Uterus (tissue), 2 donors: ENCODE measurements around the gene ERMP1.

Source experiments
- CTCF ChIP-seq, 4 experiments: fragments of 200-600 bp in 2 of 4; fragments of 450-650 bp in 2 of 4; sonication (generic) in 2 of 4; IDR thresholded peaks; one replicate each; pipeline ENCODE4 v1.5.1; 2016 to 2019; ENCODE audit warnings: antibody characterized with exemption in 4 of 4, mild to moderate bottlenecking in 2 of 4, moderate library complexity in 1 of 4
- POLR2A ChIP-seq, 2 donors: fragments of 450-650 bp; IDR thresholded peaks; one replicate each; pipeline ENCODE4 v1.6.1; 2016; ENCODE audit warnings: antibody characterized with exemption in 2 of 2, mild to moderate bottlenecking in 1 of 2, moderate library complexity in 1 of 2

- TF ChIP-seq CTCF (IDR thresholded peaks at IDR 0.05) (no peak), POLR2A (IDR thresholded peaks at IDR 0.05) (no peak)
These were observed 97.8 kb downstream of the ERMP1 start for GRCh38 chr9:5735072-5735471.
